Nephron progenitor cell (in vitro differentiated cells): ENCODE results near the gene KRTAP29-1.
"Not testable (repeated sequence)": the region's sequence is repeated elsewhere in the genome, so short reads cannot be mapped to it uniquely, and the experiment has no call there.

Source experiments
- DNase-seq: peaks from one replicate; pipeline ENCODE4 v3.0.0; 2021
- H3K27ac Mint-ChIP-seq: 2 replicates; pipeline ENCODE4 v1.8.0; 2021; ENCODE audit warnings: mild to moderate bottlenecking, moderate library complexity, mixed read lengths
- H3K27me3 Mint-ChIP-seq: 2 replicates; pipeline ENCODE4 v1.8.0; 2021; ENCODE audit warnings: mild to moderate bottlenecking, low read depth, mixed read lengths; ENCODE audit not compliant: poor library complexity
- H3K36me3 Mint-ChIP-seq: 2 replicates; pipeline ENCODE4 v1.8.0; 2021; ENCODE audit warnings: low read depth, mixed read lengths
- H3K4me1 Mint-ChIP-seq: 2 replicates; pipeline ENCODE4 v1.8.0; 2021; ENCODE audit warnings: mixed read lengths
- H3K4me3 Mint-ChIP-seq: 2 replicates; pipeline ENCODE4 v1.8.0; 2021; ENCODE audit warnings: mild to moderate bottlenecking, moderate library complexity, mixed read lengths
- H3K9me3 Mint-ChIP-seq: 2 replicates; pipeline ENCODE4 v1.8.0; 2021; ENCODE audit warnings: mild to moderate bottlenecking, moderate library complexity, mixed read lengths
- CTCF ChIP-seq: fragments of 200-600 bp; sonication (generic); IDR thresholded peaks from 2 replicates; pipeline ENCODE4 v1.5.0; 2021; ENCODE audit warnings: antibody characterized with exemption

Gene KRTAP29-1

GRCh38 chr17:41271858-41272257 is 30.8 kb downstream of the KRTAP29-1 start:
- Mint-ChIP-seq H3K27ac (no peak overlapping the region), H3K9me3 (no peaks in the 10 kb centered on the region), H3K36me3 (no peaks in the 10 kb centered on the region), H3K4me1 (no peaks in the 10 kb centered on the region), H3K27me3 (peaks cover 5% of the 10 kb centered on the region), H3K4me3 (no peak overlapping the region)
- no peak for DNase-seq
- no peak for TF ChIP-seq CTCF

DNA sequence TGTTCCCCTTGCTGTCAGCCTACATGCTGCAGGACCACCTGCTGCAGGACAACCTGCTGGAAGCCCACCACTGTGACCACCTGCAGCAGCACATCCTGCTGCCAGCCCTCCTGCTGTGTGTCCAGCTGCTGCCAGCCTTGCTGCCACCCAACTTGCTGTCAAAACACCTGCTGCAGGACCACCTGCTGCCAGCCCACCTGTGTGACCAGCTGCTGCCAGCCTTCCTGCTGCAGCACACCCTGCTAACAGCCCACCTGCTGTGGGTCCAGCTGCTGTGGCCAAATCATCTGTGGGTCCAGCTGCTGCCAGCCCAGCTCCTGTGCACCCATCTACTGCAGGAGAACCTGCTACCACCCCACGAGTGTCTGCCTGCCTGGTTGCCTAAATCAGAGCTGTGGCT is 31.3 kb downstream of the KRTAP29-1 start:
- not testable (repeated sequence) for H3K4me1 Mint-ChIP-seq, H3K4me3 Mint-ChIP-seq, H3K36me3 Mint-ChIP-seq, H3K9me3 Mint-ChIP-seq, DNase-seq, H3K27me3 Mint-ChIP-seq, H3K27ac Mint-ChIP-seq

DNA sequence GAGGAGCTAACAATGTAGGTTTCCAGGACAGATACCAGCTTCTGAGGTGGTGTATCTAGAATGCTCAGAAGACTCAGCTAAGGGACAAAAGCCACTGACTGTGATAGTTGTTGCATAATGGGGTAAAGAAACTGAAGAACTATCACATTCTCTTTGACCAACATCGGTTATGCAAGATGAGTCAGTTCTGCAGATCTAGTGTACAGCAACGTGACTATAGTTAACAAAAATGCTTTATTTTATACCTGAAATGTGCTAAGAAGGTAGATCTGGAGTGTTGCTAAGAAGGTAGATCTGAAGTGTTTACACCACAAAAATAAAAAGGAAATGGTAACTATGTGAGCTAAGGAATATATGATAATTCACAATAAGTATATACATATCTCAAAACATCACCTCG is 34.9 kb downstream of the KRTAP29-1 start:
- Mint-ChIP-seq H3K9me3 (no peaks in the 10 kb centered on the region), H3K4me3 (no peak overlapping the region), H3K4me1 (no peaks in the 10 kb centered on the region), H3K27me3 (peaks cover 22% of the 10 kb centered on the region), H3K36me3 (no peaks in the 10 kb centered on the region), H3K27ac (no peak overlapping the region)
- DNase-seq, result no peak
- TF ChIP-seq CTCF, result no peak

- Mint-ChIP-seq H3K27ac (no peak within 1 kb of the TSS), H3K36me3 (no peaks in the 10 kb centered on the region), H3K9me3 (no peaks in the 10 kb centered on the region), H3K4me3 (no peak within 1 kb of the TSS), H3K4me1 (no peaks in the 10 kb centered on the region), H3K27me3 (peaks cover 33% of the 10 kb centered on the region)
- TF ChIP-seq CTCF, result no peak
- no peak for DNase-seq
Measured at GRCh38 chr17:41265078-41265477, 37.6 kb downstream of the KRTAP29-1 start, which contains the start of gene KRTAP9-6. KRTAP9-6 (plus strand) TSS chr17:41265378; CDS start chr17:41265378, 0 bp downstream.

DNA sequence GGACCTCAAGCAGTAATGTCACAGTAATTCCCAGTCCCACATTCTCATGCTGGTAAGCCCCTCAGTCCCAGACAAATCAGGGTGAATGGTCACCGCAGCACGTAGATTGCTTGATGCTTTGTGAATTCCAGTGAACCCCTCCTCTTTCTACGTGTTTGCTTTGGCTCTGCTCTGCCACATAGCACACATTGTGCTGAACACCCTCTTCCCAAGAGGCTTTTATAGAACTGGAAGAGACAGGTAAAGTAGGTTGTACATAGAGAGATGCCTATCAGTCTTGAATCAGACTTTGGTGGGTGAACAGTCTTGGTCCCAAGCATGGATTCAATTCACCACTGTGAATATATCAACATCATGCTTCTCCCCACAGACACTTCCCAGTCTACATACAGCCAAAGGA is 38.1 kb downstream of the KRTAP29-1 start:
- no peak for DNase-seq
- Mint-ChIP-seq H3K9me3 (no peaks in the 10 kb centered on the region), H3K36me3 (no peaks in the 10 kb centered on the region), H3K4me3 (no peak overlapping the region), H3K27me3 (peaks cover 35% of the 10 kb centered on the region), H3K27ac (no peak overlapping the region), H3K4me1 (no peaks in the 10 kb centered on the region)
- TF ChIP-seq CTCF, result no peak

GRCh38 chr17:41263212-41263611 is 39.4 kb downstream of the KRTAP29-1 start:
- DNase-seq, result no peak
- Mint-ChIP-seq H3K4me1 (no peaks in the 10 kb centered on the region), H3K4me3 (no peak overlapping the region), H3K9me3 (no peaks in the 10 kb centered on the region), H3K27ac (no peak overlapping the region), H3K36me3 (no peaks in the 10 kb centered on the region), H3K27me3 (peaks cover 41% of the 10 kb centered on the region)
- no peak for TF ChIP-seq CTCF
